Adipocyte (in vitro differentiated cells): ENCODE data around the gene WDR54.
"Not testable (repeated sequence)": the region's sequence is repeated elsewhere in the genome, so short reads cannot be mapped to it uniquely, and the experiment has no call there.

Source experiments
- DNase-seq: peaks from one replicate; pipeline ENCODE4 v3.0.0-alpha.2; 2015; ENCODE audit warnings: low read depth
- H3K27me3 ChIP-seq: replicated peaks from 2 replicates; pipeline ENCODE4 v1.7.0; 2013; ENCODE audit warnings: mild to moderate bottlenecking, low read length, moderate library complexity; ENCODE audit not compliant: control insufficient read depth, insufficient read depth
- H3K36me3 ChIP-seq: 2 replicates; pipeline ENCODE4 v1.7.0; 2013; ENCODE audit warnings: low read length, mild to moderate bottlenecking, moderate library complexity; ENCODE audit not compliant: control insufficient read depth, insufficient read depth, severe bottlenecking
- H3K4me1 ChIP-seq: 2 replicates; pipeline ENCODE4 v1.7.0; 2013; ENCODE audit warnings: mild to moderate bottlenecking, low read length, moderate library complexity; ENCODE audit not compliant: control insufficient read depth, insufficient read depth
- H3K4me3 ChIP-seq: 2 replicates; pipeline ENCODE4 v1.7.0; 2013; ENCODE audit warnings: mild to moderate bottlenecking, low read length, moderate library complexity
- H3K9ac ChIP-seq: 2 replicates; pipeline ENCODE4 v1.7.0; 2013; ENCODE audit warnings: mild to moderate bottlenecking, low read length, moderate library complexity
- H3K9me3 ChIP-seq: 2 replicates; pipeline ENCODE4 v1.7.0; 2013; ENCODE audit warnings: mild to moderate bottlenecking, low read length, moderate library complexity; ENCODE audit not compliant: control insufficient read depth

The WDR54 gene

DNA sequence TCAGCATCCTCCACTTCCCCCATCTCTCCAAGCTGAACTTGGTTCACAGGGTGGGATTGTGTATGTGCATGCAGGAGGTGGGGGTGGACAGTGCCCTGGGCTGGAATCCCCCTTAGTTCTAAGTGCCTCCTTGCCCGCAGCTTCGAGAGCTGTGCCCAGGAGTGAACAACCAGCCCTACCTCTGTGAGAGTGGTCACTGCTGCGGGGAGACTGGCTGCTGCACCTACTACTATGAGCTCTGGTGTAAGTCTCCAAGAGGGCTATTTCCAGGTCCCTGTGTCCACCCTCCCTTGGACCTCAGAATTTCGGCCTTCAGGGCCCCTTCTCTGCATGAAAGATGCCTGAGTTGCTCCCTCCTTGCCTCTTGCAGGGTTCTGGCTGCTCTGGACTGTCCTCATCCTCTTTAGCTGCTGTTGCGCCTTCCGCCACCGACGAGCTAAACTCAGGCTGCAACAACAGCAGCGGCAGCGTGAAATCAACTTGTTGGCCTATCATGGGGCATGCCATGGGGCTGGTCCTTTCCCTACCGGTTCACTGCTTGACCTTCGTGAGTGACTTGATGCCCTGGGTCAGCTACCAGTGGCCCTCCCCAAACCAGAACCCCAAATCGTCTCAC, 38.1 kb downstream of the WDR54 start:
- not testable (repeated sequence) for H3K27me3 ChIP-seq, DNase-seq, H3K9me3 ChIP-seq
- Histone ChIP-seq H3K4me1 (peaks cover 24% of the 10 kb centered on the region), H3K9ac (peak overlapping the region; percentile 19), H3K36me3 (peaks cover 18% of the 10 kb centered on the region), H3K4me3 (peak overlapping the region; percentile 99)

DNA sequence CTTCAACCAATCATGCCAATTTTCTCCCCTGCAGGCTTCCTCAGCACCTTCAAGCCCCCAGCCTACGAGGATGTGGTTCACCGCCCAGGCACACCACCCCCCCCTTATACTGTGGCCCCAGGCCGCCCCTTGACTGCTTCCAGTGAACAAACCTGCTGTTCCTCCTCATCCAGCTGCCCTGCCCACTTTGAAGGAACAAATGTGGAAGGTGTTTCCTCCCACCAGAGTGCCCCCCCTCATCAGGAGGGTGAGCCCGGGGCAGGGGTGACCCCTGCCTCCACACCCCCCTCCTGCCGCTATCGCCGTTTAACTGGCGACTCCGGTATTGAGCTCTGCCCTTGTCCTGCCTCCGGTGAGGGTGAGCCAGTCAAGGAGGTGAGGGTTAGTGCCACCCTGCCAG, 38.7 kb downstream of the WDR54 start:
- Histone ChIP-seq H3K36me3 (peaks cover 18% of the 10 kb centered on the region), H3K4me1 (peaks cover 24% of the 10 kb centered on the region)
- not testable (repeated sequence) for H3K4me3 ChIP-seq, DNase-seq, H3K9ac ChIP-seq, H3K27me3 ChIP-seq, H3K9me3 ChIP-seq

DNA sequence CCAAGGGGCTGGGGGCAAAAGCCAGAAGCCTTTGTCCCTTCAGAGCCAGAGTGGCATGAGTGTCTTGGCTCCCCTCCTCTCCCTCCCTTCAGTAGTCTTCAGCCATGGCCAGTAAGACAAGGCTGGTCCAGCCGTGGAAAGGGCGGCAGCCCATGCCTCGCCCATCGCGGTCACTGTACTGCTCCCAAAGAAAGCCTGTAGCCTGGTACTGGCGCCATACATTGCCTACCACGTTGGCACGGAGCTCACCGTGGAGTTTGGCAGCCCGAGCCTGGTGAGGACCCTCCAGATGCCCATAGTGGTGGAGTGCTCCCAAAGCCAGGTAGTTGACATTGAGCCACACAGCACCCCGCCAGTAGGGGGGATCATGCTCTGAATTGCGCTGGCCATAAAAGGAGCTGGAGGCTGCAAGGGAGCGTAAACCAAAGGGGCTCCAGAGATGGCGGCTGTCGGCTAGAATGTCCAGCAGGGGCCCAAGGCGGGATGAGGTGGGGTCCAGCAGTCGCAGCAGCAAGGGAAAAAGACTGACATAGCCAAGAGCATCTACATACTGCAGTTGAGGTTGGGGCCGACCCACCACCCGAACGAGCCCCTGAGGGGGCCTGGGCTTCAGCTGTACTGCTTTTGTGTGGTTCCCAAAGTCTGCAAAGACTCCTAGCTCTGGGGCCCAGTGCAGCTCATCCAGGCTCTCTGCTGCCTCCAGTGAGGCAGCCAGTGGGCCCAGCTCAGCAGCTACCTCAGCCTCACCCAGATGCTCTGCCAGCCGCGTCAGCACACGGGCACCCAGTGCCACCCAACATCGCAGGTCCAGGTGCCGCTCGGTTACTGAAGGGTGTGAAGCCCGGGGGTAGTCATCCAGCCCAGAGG, 39.9 kb downstream of the WDR54 start:
- Histone ChIP-seq H3K9ac (no peak overlapping the region), H3K9me3 (no peaks in the 10 kb centered on the region), H3K4me1 (peaks cover 18% of the 10 kb centered on the region), H3K4me3 (no peak overlapping the region), H3K27me3 (no peaks in the 10 kb centered on the region), H3K36me3 (peaks cover 18% of the 10 kb centered on the region)
- DNase-seq = no peak

DNA sequence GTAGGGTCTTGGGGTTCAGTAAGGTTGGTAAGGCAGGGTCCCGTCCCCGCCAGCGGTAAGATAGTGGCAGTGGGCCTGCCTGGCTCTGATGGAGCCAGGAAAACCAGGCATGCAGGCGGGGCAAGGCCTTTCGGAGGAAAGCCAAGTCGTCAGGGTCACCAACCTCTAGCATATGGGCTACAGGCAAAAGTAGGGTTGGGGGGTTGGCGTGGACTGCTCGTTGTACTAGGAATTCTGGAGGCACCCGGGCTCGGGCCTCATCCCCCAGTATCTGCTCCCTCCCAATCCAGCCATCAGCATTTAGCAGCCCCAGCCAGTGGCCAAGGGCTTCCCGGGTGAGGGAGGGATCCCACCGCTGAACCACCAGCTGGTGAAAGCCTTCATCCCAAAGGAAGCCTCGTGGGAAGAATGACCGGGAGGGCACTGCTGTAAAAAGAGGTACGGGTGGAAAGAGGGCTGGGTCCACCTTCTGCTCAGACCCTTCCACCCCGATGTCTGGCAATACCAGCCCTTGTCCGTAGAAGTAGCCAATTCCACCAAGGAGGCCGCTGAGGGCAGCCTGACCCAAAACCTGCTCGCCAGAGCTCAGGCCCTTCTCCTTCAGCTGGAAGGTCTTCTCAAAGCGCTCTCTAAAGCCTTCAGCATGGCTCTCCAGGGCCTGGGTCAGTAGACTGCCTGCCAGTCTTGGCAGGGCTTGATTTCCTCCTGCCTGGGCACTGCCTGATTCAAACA, 40.7 kb downstream of the WDR54 start:
- Histone ChIP-seq H3K9me3 (no peaks in the 10 kb centered on the region), H3K27me3 (no peaks in the 10 kb centered on the region), H3K4me3 (no peak overlapping the region), H3K9ac (no peak overlapping the region), H3K36me3 (peaks cover 18% of the 10 kb centered on the region), H3K4me1 (peaks cover 12% of the 10 kb centered on the region)
- DNase-seq = no peak

DNA sequence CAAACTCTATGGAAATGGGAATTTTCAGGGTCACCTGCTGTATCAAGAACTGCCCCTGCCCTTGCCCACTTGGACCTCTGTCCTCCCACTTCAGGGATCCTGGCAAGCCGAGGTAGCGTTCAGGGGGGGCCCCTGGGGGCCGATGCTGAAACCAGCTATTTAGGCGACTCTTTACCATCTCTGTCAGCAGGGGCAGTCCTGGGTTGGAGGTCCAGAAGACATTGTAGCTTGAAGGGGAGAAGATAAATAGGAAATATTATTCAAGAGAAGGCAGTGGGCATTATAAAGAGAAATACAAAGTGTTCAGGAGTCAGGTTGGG, 41.2 kb downstream of the WDR54 start:
- H3K27me3 ChIP-seq = no peaks in the 10 kb centered on the region
- H3K36me3 ChIP-seq = peaks cover 18% of the 10 kb centered on the region
- peaks cover 12% of the 10 kb centered on the region for H3K4me1 ChIP-seq
- H3K4me3 ChIP-seq = no peak overlapping the region
- no peak overlapping the region for H3K9ac ChIP-seq
- H3K9me3 ChIP-seq = no peaks in the 10 kb centered on the region
- no peak for DNase-seq

GRCh38 chr2:74464406-74464805, 42.9 kb downstream of the WDR54 start:
- DNase-seq = no peak
- peak overlapping the region; percentile 94 for H3K9ac ChIP-seq

DNA sequence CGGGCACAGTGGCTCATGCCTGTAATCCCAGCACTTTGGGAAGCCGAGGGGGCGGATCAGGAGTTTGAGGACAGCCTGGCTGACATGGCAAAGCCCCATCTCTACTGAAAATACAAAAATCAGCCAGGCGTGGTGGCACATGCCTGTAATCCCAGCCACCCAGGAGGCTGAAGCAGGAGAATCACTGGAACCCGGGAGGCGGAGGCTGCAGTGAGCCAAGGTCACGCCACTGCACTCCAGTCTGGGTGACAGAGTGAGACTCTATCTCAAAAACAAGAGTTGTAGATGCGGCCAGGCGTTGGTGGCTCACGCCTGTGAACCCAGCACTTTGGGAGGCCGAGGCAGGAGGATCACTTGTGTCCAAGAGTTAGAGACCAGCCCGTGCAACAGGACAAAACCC, 49.2 kb downstream of the WDR54 start:
- H3K9me3 ChIP-seq = not testable (repeated sequence)
- peaks cover 16% of the 10 kb centered on the region for H3K36me3 ChIP-seq

More at GRCh38 chr2:74464406-74464805, 42.9 kb downstream of the WDR54 start:
- peaks cover 18% of the 10 kb centered on the region for H3K36me3 ChIP-seq
- peak overlapping the region; percentile 84 for H3K4me3 ChIP-seq
- H3K9me3 ChIP-seq = no peaks in the 10 kb centered on the region
- peaks cover 9% of the 10 kb centered on the region for H3K4me1 ChIP-seq
- H3K27me3 ChIP-seq = no peaks in the 10 kb centered on the region

DNA sequence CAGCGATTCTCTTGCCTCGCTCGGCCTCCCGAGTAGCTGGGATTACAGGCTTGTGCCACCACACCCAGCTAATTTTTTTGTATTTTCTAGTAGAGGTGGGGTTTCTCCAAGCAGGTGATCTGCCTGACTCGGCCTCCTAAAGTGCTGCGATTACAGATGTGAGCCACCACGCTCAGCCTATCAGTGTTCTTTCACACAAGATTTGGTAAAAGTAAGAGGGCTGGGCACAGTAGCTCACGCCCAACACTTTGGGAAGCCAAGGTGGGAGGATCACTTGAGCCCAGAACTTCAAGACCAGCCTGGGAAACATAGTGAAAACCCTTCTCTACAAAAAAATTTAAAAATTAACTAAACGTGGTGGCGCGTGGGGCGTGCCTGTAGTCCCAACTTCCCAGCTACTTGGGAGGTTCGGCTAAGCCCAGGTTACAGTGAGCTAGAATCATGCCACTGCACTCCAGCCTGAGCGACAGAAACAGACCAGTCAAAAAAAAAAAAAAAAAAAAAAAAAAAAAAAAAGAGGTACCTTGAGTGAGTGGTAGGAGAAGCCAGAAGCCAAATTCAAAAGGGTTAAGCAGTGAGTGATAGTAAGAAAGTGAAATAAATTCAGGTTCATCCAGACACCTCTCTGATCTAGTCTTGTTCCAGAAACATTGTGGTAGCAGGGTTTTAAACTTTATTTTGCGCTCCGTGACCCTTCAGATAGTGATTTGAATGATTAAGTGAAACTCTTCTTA, 50.0 kb downstream of the WDR54 start:
- Histone ChIP-seq H3K4me1 (peaks cover 13% of the 10 kb centered on the region), H3K36me3 (peaks cover 18% of the 10 kb centered on the region), H3K27me3 (no peaks in the 10 kb centered on the region), H3K9ac (peak overlapping the region; percentile 98), H3K9me3 (no peaks in the 10 kb centered on the region), H3K4me3 (peak overlapping the region; percentile 94)
- DNase-seq = peak; percentile 22

More for the DNA sequence above, 49.2 kb downstream of the WDR54 start:
- H3K27me3 ChIP-seq, H3K4me3 ChIP-seq, DNase-seq, H3K9ac ChIP-seq: not testable (repeated sequence)
- H3K4me1 ChIP-seq = peaks cover 17% of the 10 kb centered on the region

DNA sequence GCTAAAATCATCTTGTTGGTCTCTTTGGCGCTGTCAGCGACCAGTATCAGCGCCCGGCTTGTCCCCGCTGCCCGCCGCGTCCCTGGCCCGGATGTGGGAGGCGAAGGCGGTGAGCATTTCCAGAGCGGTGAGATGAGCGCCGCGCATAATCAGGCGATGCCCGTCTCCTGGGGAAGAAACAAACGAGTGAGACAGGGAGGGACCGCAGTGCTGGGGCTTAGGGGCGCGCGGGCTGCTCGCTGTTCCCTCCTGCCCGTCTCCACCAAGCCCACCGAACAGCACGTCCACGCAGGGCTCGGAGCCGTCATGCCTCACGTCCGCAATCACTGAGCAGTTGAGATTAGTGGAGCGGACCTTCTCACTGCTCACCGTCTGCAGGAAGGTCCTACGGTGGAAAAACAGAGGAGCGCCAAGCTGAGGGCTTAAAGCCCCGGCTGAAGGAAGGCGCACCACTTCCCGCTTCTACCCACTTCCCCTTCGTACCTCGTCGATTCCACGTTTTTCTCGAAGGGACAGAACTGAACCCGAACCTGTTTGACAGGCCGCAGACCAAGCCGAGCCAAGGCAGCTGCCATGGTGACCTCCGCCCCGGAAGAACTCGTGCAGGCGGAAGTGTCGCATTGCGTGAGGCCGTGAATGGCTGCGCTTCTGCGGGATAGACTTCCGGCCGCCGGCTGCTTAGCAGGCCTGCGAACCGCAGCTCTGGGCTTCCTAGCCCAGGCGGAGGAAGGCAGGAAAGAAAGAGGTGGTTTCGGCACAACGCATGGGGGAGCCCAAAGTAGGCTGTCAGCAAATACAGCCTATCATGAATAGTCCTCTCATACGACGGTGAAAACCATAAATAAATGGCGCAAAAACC, 50.8 kb downstream of the WDR54 start, which contains the start of gene MRPL53:
Gene MRPL53 (minus strand): TSS at position 595 of the 859 bp plus-strand sequence. CDS start 20 bp downstream, at position 575.
- peak within 1 kb of the TSS; percentile 98 for H3K9ac ChIP-seq
- H3K9me3 ChIP-seq = no peaks in the 10 kb centered on the region
- DNase-seq = peak; percentile 96
- no peaks in the 10 kb centered on the region for H3K27me3 ChIP-seq
- peaks cover 20% of the 10 kb centered on the region for H3K36me3 ChIP-seq
- H3K4me1 ChIP-seq = peaks cover 13% of the 10 kb centered on the region
- peak within 1 kb of the TSS; percentile 94 for H3K4me3 ChIP-seq

- Histone ChIP-seq H3K27me3 (no peaks in the 10 kb centered on the region), H3K36me3 (peaks cover 25% of the 10 kb centered on the region), H3K9me3 (no peaks in the 10 kb centered on the region), H3K4me3 (peak overlapping the region; percentile 94), H3K4me1 (peaks cover 13% of the 10 kb centered on the region), H3K9ac (peak overlapping the region; percentile 98)
- DNase-seq = no peak
Measured at GRCh38 chr2:74472945-74473258, 51.4 kb downstream of the WDR54 start.
